Lower leg skin (tissue), 3 donors: ENCODE data around the gene DNLZ.

Experiments used
- CTCF ChIP-seq, 3 donors: fragments of 450-650 bp; IDR thresholded peaks; one replicate each; pipeline ENCODE4 v1.5.1; 2016; ENCODE audit warnings: antibody characterized with exemption in 3 of 3, mild to moderate bottlenecking in 3 of 3, moderate library complexity in 2 of 3
- POLR2A ChIP-seq, 2 donors: fragments of 450-650 bp; IDR thresholded peaks; one replicate each; pipeline ENCODE4 v1.6.1; 2016 to 2017; ENCODE audit warnings: antibody characterized with exemption in 2 of 2, mild to moderate bottlenecking in 1 of 2, moderate library complexity in 1 of 2

- TF ChIP-seq CTCF (IDR thresholded peaks at IDR 0.05) (no peak), POLR2A (IDR thresholded peaks at IDR 0.05) (no peak)
Measured at GRCh38 chr9:136346157-136346481, 17.4 kb downstream of the DNLZ start.
